Measurements from ENCODE around the gene TMEM74B. TPM values are rescaled to one million over a fixed set of nuclear protein-coding genes. Genes with fewer than 3 reads are reported as not detected.
"Not testable (repeated sequence)": the region's sequence is repeated elsewhere in the genome, so short reads cannot be mapped to it uniquely, and the experiment has no call there.

Gene TMEM74B
- polyA plus RNA-seq, 1 experiment = not detected

- CTCF ChIA-PET = interaction anchor here (1.0 to 1.6 kb wide), 3 partner anchors 12 to 278 kb away, joined by 3 to 5 read pairs (median 4); no protein-coding TSS in a partner anchor
- Histone ChIP-seq H3K4me3 (ENCODE audit: low read depth, low read length) (peak overlapping the region; percentile 59), H3K27me3 (ENCODE audit: control insufficient read depth, insufficient read depth, low read length) (peaks cover 12% of the 10 kb centered on the region), H3K9me3 (ENCODE audit: control insufficient read depth, insufficient read depth, low read length) (no peaks in the 10 kb centered on the region), H3K27ac (ENCODE audit: low read depth, low read length) (no peak overlapping the region)
- DNase-seq (ENCODE audit: low read depth, low spot score) = no peak
- POLR2A ChIA-PET = interaction anchor here (0.6 kb wide), 1 partner anchor 381 kb away, joined by 6 read pairs; no protein-coding TSS in a partner anchor
- no peak for TF ChIP-seq CTCF (IDR thresholded peaks at IDR 0.05; ENCODE audit: low read depth, low read length)
Observed at GRCh38 chr20:1225263-1225782, 40.5 kb upstream of the TMEM74B start.

- Histone ChIP-seq H3K27ac (ENCODE audit: low read depth, low read length) (no peak overlapping the region), H3K4me3 (ENCODE audit: low read depth, low read length) (no peak overlapping the region), H3K9me3 (ENCODE audit: control insufficient read depth, insufficient read depth, low read length) (no peaks in the 10 kb centered on the region), H3K27me3 (ENCODE audit: control insufficient read depth, insufficient read depth, low read length) (peaks cover 9% of the 10 kb centered on the region)
- ChIA-PET CTCF (interaction anchor here (1.0 to 1.6 kb wide), 3 partner anchors 11 to 279 kb away, joined by 3 to 5 read pairs (median 4); no protein-coding TSS in a partner anchor), POLR2A (no interaction called here)
- no peak for TF ChIP-seq CTCF (IDR thresholded peaks at IDR 0.05; ENCODE audit: low read depth, low read length)
- DNase-seq (ENCODE audit: low read depth, low spot score) = no peak
Observed at GRCh38 chr20:1224205-1224890, 39.6 kb upstream of the TMEM74B start.

GRCh38 chr20:1222750-1223149 lies 38.0 kb upstream of the TMEM74B start:
- POLR2A ChIA-PET; CTCF ChIA-PET; H3K4me3 ChIP-seq (ENCODE audit: low read depth, low read length); H3K27ac ChIP-seq (ENCODE audit: low read depth, low read length); H3K27me3 ChIP-seq (ENCODE audit: control insufficient read depth, insufficient read depth, low read length); H3K9me3 ChIP-seq (ENCODE audit: control insufficient read depth, insufficient read depth, low read length); DNase-seq (ENCODE audit: low read depth, low spot score): not testable (repeated sequence)

GRCh38 chr20:1216527-1217427 lies 32.0 kb upstream of the TMEM74B start:
- H3K9me3 ChIP-seq (ENCODE audit: control insufficient read depth, insufficient read depth, low read length); H3K4me3 ChIP-seq (ENCODE audit: low read depth, low read length); DNase-seq (ENCODE audit: low read depth, low spot score); CTCF ChIA-PET; POLR2A ChIA-PET; H3K27ac ChIP-seq (ENCODE audit: low read depth, low read length): not testable (repeated sequence)
- H3K27me3 ChIP-seq (ENCODE audit: control insufficient read depth, insufficient read depth, low read length) = peaks cover 22% of the 10 kb centered on the region

GRCh38 chr20:1215386-1216170 lies 30.8 kb upstream of the TMEM74B start:
- Histone ChIP-seq H3K4me3 (ENCODE audit: low read depth, low read length) (no peak overlapping the region), H3K9me3 (ENCODE audit: control insufficient read depth, insufficient read depth, low read length) (no peaks in the 10 kb centered on the region), H3K27ac (ENCODE audit: low read depth, low read length) (no peak overlapping the region), H3K27me3 (ENCODE audit: control insufficient read depth, insufficient read depth, low read length) (peaks cover 22% of the 10 kb centered on the region)
- POLR2A ChIA-PET = no interaction called here
- CTCF ChIA-PET = no interaction called here
- DNase-seq (ENCODE audit: low read depth, low spot score) = no peak
- TF ChIP-seq CTCF (IDR thresholded peaks at IDR 0.05; ENCODE audit: low read depth, low read length) = no peak
